T-helper 2 cell (primary cell): ENCODE measurements around the gene TLE4.

Experiments used
- DNase-seq, 5 experiments: peaks; one replicate each; pipeline versions ENCODE4 v3.0.0 to v3.0.0-alpha.2; 2012 to 2022
- total RNA-seq, 2 donors: gene quantifications; one replicate each; lab custom pipeline; 2026; lab: John Stamatoyannopoulos, UW

Gene TLE4
- 129 to 170 reads per million in 2 donors for total RNA-seq

- peak; percentile 98 to 100 (median 99) for DNase-seq
Observed at GRCh38 chr9:79571309-79572031, at the start of gene TLE4. Gene TLE4 (plus strand): TSS chr9:79571965. CDS start chr9:79572791, 826 bp downstream.

GRCh38 chr9:79522793-79523192 lies 49.0 kb upstream of the TLE4 start:
- DNase-seq, result no peak

GRCh38 chr9:79524266-79524665 lies 47.5 kb upstream of the TLE4 start:
- DNase-seq, result no peak

- no peak for DNase-seq
Observed at GRCh38 chr9:79526149-79526672, 45.6 kb upstream of the TLE4 start.

- DNase-seq, result no peak
Observed at GRCh38 chr9:79535534-79535933, 36.2 kb upstream of the TLE4 start.

- DNase-seq, result no peak
Observed at GRCh38 chr9:79537838-79538237, 33.9 kb upstream of the TLE4 start.

GRCh38 chr9:79542735-79543620 lies 28.8 kb upstream of the TLE4 start:
- no peak for DNase-seq

GRCh38 chr9:79544375-79544774 lies 27.4 kb upstream of the TLE4 start:
- peak in 2 of 5 experiments; percentile 32 to 50 for DNase-seq

GRCh38 chr9:79551586-79551985 lies 20.2 kb upstream of the TLE4 start:
- no peak for DNase-seq

GRCh38 chr9:79551994-79552393 lies 19.8 kb upstream of the TLE4 start:
- DNase-seq, result no peak

GRCh38 chr9:79555474-79556089 lies 16.2 kb upstream of the TLE4 start:
- no peak for DNase-seq

- no peak for DNase-seq
Observed at GRCh38 chr9:79559495-79560181, 12.1 kb upstream of the TLE4 start.

GRCh38 chr9:79562749-79563386 lies 8.9 kb upstream of the TLE4 start:
- no peak for DNase-seq

- DNase-seq, result no peak
Observed at GRCh38 chr9:79564105-79564504, 7.7 kb upstream of the TLE4 start.

- peak in 1 of 5 experiments; percentile 51 for DNase-seq
Observed at GRCh38 chr9:79565245-79565644, 6.5 kb upstream of the TLE4 start.

GRCh38 chr9:79567671-79568098 lies 4.1 kb upstream of the TLE4 start:
- no peak for DNase-seq

- peak in 1 of 5 experiments; percentile 15 for DNase-seq
Observed at GRCh38 chr9:79568337-79569101, 3.2 kb upstream of the TLE4 start.

- DNase-seq, result no peak
Observed at GRCh38 chr9:79569814-79570447, 1.8 kb upstream of the TLE4 start.

- peak in 2 of 5 experiments; percentile 21 to 78 for DNase-seq
Observed at GRCh38 chr9:79570448-79571308, 1.1 kb upstream of the TLE4 start.
